Regular cardiac myocyte (primary cell): ENCODE data around the gene DENR. TPM values are rescaled to one million over a fixed set of nuclear protein-coding genes. Genes with fewer than 3 reads are reported as not detected.

ENCODE experiments used
- total RNA-seq: library from RNA; depleted of rRNA; stranded (reverse); fragments of >200 nt; gene quantifications from 2 replicates; pipeline ENCODE4 v1.2.3, GENCODE V29; 2014

DENR gene
- 29.9 and 39.3 TPM in 2 replicates for total RNA-seq

GRCh38 chr12:122752464-122753318, at the start of gene DENR:
TSS of gene DENR (plus strand) at chr12:122752824. CDS start at chr12:122753702, 878 bp downstream.

GRCh38 chr12:122702890-122703611, 49.6 kb upstream of the DENR start, which contains the start of gene HCAR2:
TSS of gene HCAR2 (minus strand) at chr12:122703357. CDS start at chr12:122703283, 74 bp downstream.

GRCh38 chr12:122716658-122717057, 36.0 kb upstream of the DENR start, which contains the start of gene HCAR3:
TSS of gene HCAR3 (minus strand) at chr12:122716811. CDS start at chr12:122716737, 74 bp downstream.

GRCh38 chr12:122730215-122731014, 22.2 kb upstream of the DENR start, which contains the start of gene HCAR1:
TSS of gene HCAR1 (minus strand) at chr12:122730844. CDS start at chr12:122730339, 505 bp downstream.

Other genes starting within 250 kb of the DENR start
- 35.0 and 40.3 TPM in 2 replicates for gene RSRC2, start 225.9 kb upstream of the DENR start, total RNA-seq
- 14.4 and 37.8 TPM in 2 replicates for gene KNTC1, start 225.6 kb upstream of the DENR start, total RNA-seq
- not detected in 2 replicates for gene HCAR2, start 49.5 kb upstream of the DENR start, total RNA-seq
- not detected in 2 replicates for gene HCAR3, start 36.0 kb upstream of the DENR start, total RNA-seq
- gene HCAR1, start 22.0 kb upstream of the DENR start, total RNA-seq: 0.19 and 0.56 TPM in 2 replicates
- 0.77 and 2.8 TPM in 2 replicates for gene CCDC62, start 21.7 kb downstream of the DENR start, total RNA-seq
- gene HIP1R, start 82.6 kb downstream of the DENR start, total RNA-seq: 9.9 and 12.7 TPM in 2 replicates
- 9.3 and 15.7 TPM in 2 replicates for gene VPS37B, start 143.3 kb downstream of the DENR start, total RNA-seq
- 11.0 and 13.8 TPM in 2 replicates for gene ABCB9, start 213.6 kb downstream of the DENR start, total RNA-seq
- gene OGFOD2, start 222.4 kb downstream of the DENR start, total RNA-seq: 9.0 and 9.6 TPM in 2 replicates
- gene ARL6IP4, start 227.9 kb downstream of the DENR start, total RNA-seq: 101 and 234 TPM in 2 replicates